HepG2 (cell line): ENCODE data around the gene SPHK2. TPM values are rescaled to one million over a fixed set of nuclear protein-coding genes. Genes with fewer than 3 reads are reported as not detected.
A peak's percentile ranks its signal among the peaks of the same experiment; 100 is the strongest.

Experiments
- ASH2L ChIP-seq: fragments of 300-600, 200-600 bp; sonication (generic); IDR thresholded peaks from 2 replicates; pipeline ENCODE4 v1.7.0; 2017; ENCODE audit warnings: low read depth, mild to moderate bottlenecking, moderate library complexity, mixed read lengths, low read length; ENCODE audit not compliant: insufficient read length
- CENPX ChIP-seq: sonication (generic); formaldehyde crosslinking; IDR thresholded peaks from 2 replicates; pipeline ENCODE4 v1.9.0; 2021; ENCODE audit warnings: mild to moderate bottlenecking, missing genetic modification reagents, moderate library complexity
- CHD4 ChIP-seq: fragments of 200-600 bp; sonication (generic); IDR thresholded peaks from 2 replicates; pipeline ENCODE4 v1.7.0; 2017; ENCODE audit warnings: mild to moderate bottlenecking, low read length, borderline replicate concordance
- CSRNP1 ChIP-seq: sonication (generic); formaldehyde crosslinking; IDR thresholded peaks from 2 replicates; pipeline ENCODE4 v1.8.1; 2023; ENCODE audit warnings: mild to moderate bottlenecking, missing genetic modification reagents
- EEA1 ChIP-seq: sonication (generic); formaldehyde crosslinking; IDR thresholded peaks from 2 replicates; pipeline ENCODE4 v1.5.1; 2020; ENCODE audit warnings: mild to moderate bottlenecking, missing genetic modification reagents, borderline replicate concordance
- FLYWCH1 ChIP-seq: sonication (generic); formaldehyde crosslinking; IDR thresholded peaks from 2 replicates; pipeline ENCODE4 v1.8.1; 2023; ENCODE audit warnings: mild to moderate bottlenecking, missing genetic modification reagents
- FOXO1 ChIP-seq: sonication (generic); formaldehyde crosslinking; IDR thresholded peaks from 2 replicates; pipeline ENCODE4 v1.4.0; 2020; ENCODE audit warnings: missing genetic modification reagents
- NCOA2 ChIP-seq: sonication (generic); formaldehyde crosslinking; IDR thresholded peaks from 2 replicates; pipeline ENCODE4 v1.8.0; 2022; ENCODE audit warnings: inconsistent platforms
- RAD21 ChIP-seq: fragments of 450-650 bp; formaldehyde crosslinking; IDR thresholded peaks from 2 replicates; pipeline ENCODE4 v1.5.0; 2020; ENCODE audit warnings: mild to moderate bottlenecking
- REPIN1 ChIP-seq: sonication (generic); formaldehyde crosslinking; IDR thresholded peaks from 2 replicates; pipeline ENCODE4 v1.8.0; 2022; ENCODE audit warnings: missing genetic modification reagents, low read depth, mild to moderate bottlenecking, borderline replicate concordance
- SP1 ChIP-seq, 2 experiments: fragments of 450-650 bp in 1 of 2; sonication (generic) in 1 of 2; formaldehyde crosslinking in 1 of 2; IDR thresholded peaks; 2 replicates each; pipeline versions ENCODE4 v1.4.0 to v1.6.1; 2016 to 2020; ENCODE audit warnings: missing genetic modification reagents in 1 of 2
- SUZ12 ChIP-seq: fragments of 150-350 bp; IDR thresholded peaks from 2 replicates; pipeline ENCODE4 v1.6.1; 2014; ENCODE audit warnings: low read depth, low read length
- TCF7 ChIP-seq: sonication (generic); IDR thresholded peaks from 2 replicates; pipeline ENCODE4 v1.6.1; 2016; ENCODE audit warnings: antibody characterized with exemption, low read depth
- TEAD3 ChIP-seq: optimal IDR thresholded peaks from 2 replicates; pipeline ENCODE3; 2016; ENCODE audit warnings: borderline replicate concordance
- ZBTB20 ChIP-seq: sonication (generic); formaldehyde crosslinking; IDR thresholded peaks from 2 replicates; pipeline ENCODE4 v1.8.1; 2023; ENCODE audit warnings: missing genetic modification reagents, low read depth, mild to moderate bottlenecking, borderline replicate concordance
- ZFP90 ChIP-seq: sonication (generic); formaldehyde crosslinking; IDR thresholded peaks from 2 replicates; pipeline ENCODE4 v1.8.0; 2022; ENCODE audit warnings: missing genetic modification reagents, mild to moderate bottlenecking, inconsistent platforms, borderline replicate concordance
- ZMAT3 ChIP-seq: sonication (generic); formaldehyde crosslinking; conservative IDR thresholded peaks from 2 replicates; pipeline ENCODE4 v1.7.0; 2021; ENCODE audit warnings: missing genetic modification reagents
- ZNF260 ChIP-seq: sonication (generic); formaldehyde crosslinking; IDR thresholded peaks from 2 replicates; pipeline ENCODE4 v1.4.0; 2020; ENCODE audit warnings: missing genetic modification reagents, low read depth, mild to moderate bottlenecking, borderline replicate concordance
- ZNF30 ChIP-seq: sonication (generic); formaldehyde crosslinking; IDR thresholded peaks from 2 replicates; pipeline ENCODE4 v1.5.0; 2020; ENCODE audit warnings: mild to moderate bottlenecking, missing genetic modification reagents
- ZNF34 ChIP-seq: sonication (generic); formaldehyde crosslinking; IDR thresholded peaks from 2 replicates; pipeline ENCODE4 v1.4.0; 2020; ENCODE audit warnings: mild to moderate bottlenecking, missing genetic modification reagents, borderline replicate concordance
- ZNF777 ChIP-seq: sonication (generic); formaldehyde crosslinking; IDR thresholded peaks from 2 replicates; pipeline ENCODE4 v1.4.0; 2020; ENCODE audit warnings: missing genetic modification reagents
- polyA plus RNA-seq, 8 experiments: library from polyadenylated mRNA; depleted of rRNA in 3 of 8; stranded (reverse) in 7 of 8; unstranded in 1 of 8; fragments of >200 nt; fragmentation: Illumina TruSeq in 4 of 8; extraction: Trizol in 4 of 8; gene quantifications; 2 replicates each; pipeline versions ENCODE4 v1.2.1 to v1.2.3, GENCODE V29; 2011 to 2016; ENCODE audit warnings: low read depth in 4 of 8, missing spikeins in 1 of 8, mixed read lengths in 1 of 8; ENCODE audit not compliant: insufficient read depth in 1 of 8
- total RNA-seq, 5 experiments: library from RNA; depleted of rRNA; stranded (reverse); fragments of >200 nt; fragmentation: Illumina TruSeq; extraction: Trizol; gene quantifications; 2 replicates each; pipeline ENCODE4 v1.2.3, GENCODE V29; 2016; ENCODE audit warnings: low read depth in 1 of 5
- TF ChIP-seq, protein P1 (sequence below): IDR thresholded peaks from 2 replicates; pipeline ENCODE4 v1.6.1; 2016; ENCODE audit warnings: mild to moderate bottlenecking

SPHK2 gene
- total and polyA plus RNA-seq, 2 of the 13 experiments (the other 11 are each of a cell fraction or from before 2014, with no cell fraction given): 2.9 to 14.4 TPM

GRCh38 chr19:48627201-48627864 lies 8.0 kb downstream of the SPHK2 start (continued):
- TF ChIP-seq ZBTB20 (CRISPR knock-in tag) (no peak), CSRNP1 (CRISPR knock-in tag) (peak; percentile 40; the same call in 1 of the 2 replicates), ZNF260 (CRISPR knock-in tag) (no peak), EEA1 (CRISPR knock-in tag) (no peak), FLYWCH1 (no peak), NCOA2 (CRISPR knock-in tag) (peak; percentile 45; the same call in 1 of the 2 replicates), TCF7 (no peak), TEAD3 (peak; percentile 76), SUZ12 (no peak), ZNF34 (CRISPR knock-in tag) (no peak), REPIN1 (peak; percentile 37; the same call in 1 of the 2 replicates), ZNF777 (CRISPR knock-in tag) (no peak), SP1 (IDR thresholded peaks at IDR 0.05) (no peak), SP1 (CRISPR knock-in tag; IDR thresholded peaks at IDR 0.05) (0 out of 2 replicates have a peak, but pooled peaks have one; percentile 35), CHD4 (no peak), CENPX (CRISPR knock-in tag) (no peak), RAD21 (CRISPR knock-in tag) (peak; percentile 34; the same call in 1 of the 2 replicates), FOXO1 (CRISPR knock-in tag) (no peak; the same call in 1 of the 2 replicates), ZNF30 (CRISPR knock-in tag) (0 out of 2 replicates have a peak, but pooled peaks have one; percentile 49), ZMAT3 (CRISPR knock-in tag) (0 out of 2 replicates have a peak, but pooled peaks have one; percentile 44), ASH2L (no peak), ZFP90 (CRISPR knock-in tag) (peak; percentile 71; the same call in 1 of the 2 replicates)
- TF ChIP-seq, protein P1, sequence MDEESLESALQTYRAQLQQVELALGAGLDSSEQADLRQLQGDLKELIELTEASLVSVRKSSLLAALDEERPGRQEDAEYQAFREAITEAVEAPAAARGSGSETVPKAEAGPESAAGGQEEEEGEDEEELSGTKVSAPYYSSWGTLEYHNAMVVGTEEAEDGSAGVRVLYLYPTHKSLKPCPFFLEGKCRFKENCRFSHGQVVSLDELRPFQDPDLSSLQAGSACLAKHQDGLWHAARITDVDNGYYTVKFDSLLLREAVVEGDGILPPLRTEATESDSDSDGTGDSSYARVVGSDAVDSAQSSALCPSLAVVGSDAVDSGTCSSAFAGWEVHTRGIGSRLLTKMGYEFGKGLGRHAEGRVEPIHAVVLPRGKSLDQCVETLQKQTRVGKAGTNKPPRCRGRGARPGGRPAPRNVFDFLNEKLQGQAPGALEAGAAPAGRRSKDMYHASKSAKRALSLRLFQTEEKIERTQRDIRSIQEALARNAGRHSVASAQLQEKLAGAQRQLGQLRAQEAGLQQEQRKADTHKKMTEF (CRISPR knock-in tag): 0 out of 2 replicates have a peak, but pooled peaks have one; percentile 19
